Fibroblast of upper back skin (primary cell): ENCODE data around the gene IZUMO4.
"Not testable (repeated sequence)": the region's sequence is repeated elsewhere in the genome, so short reads cannot be mapped to it uniquely, and the experiment has no call there.

Source experiments
- DNase-seq: peaks from one replicate; pipeline ENCODE4 v3.0.0-alpha.2; 2013

The IZUMO4 gene

DNA sequence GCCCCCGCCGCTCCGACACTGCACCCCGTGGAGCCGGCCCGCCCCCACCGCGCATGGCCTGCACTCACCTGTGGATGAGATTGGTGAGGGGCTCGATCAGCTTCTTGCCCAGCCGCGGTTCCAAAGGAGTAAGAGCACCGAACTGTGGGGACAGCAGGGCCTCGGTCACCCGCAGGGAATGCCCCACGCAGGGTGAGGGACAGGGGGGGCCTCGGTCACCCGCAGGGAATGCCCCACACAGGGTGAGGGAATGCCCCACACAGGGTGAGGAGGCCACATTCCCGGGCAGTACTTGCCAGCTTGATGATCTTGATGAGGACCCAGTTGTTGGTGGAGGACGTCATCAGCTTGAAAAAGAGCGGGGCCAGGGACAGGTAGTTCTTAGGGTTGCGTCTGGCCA, 32.3 kb downstream of the IZUMO4 start:
- no peak for DNase-seq

DNA sequence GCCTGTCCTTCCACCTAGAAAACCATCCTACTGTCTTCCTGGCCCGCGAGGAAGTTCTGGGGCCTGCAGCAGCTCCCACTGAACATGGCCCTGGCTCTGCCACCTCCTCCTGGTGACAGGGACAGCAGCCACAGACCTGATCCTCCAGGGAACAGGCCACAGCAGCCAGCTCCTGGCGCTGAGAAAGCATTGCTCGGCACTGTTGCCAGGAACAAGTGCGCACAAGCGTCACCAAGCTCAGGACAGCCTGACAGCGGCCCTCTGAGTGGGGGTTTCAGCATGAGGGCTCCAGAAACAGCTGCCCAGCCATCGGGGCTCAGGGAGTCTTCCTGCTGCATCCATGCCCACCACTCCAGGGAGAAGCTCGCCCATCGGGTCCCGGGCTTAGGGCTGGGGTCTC, 32.8 kb downstream of the IZUMO4 start:
- no peak for DNase-seq

DNA sequence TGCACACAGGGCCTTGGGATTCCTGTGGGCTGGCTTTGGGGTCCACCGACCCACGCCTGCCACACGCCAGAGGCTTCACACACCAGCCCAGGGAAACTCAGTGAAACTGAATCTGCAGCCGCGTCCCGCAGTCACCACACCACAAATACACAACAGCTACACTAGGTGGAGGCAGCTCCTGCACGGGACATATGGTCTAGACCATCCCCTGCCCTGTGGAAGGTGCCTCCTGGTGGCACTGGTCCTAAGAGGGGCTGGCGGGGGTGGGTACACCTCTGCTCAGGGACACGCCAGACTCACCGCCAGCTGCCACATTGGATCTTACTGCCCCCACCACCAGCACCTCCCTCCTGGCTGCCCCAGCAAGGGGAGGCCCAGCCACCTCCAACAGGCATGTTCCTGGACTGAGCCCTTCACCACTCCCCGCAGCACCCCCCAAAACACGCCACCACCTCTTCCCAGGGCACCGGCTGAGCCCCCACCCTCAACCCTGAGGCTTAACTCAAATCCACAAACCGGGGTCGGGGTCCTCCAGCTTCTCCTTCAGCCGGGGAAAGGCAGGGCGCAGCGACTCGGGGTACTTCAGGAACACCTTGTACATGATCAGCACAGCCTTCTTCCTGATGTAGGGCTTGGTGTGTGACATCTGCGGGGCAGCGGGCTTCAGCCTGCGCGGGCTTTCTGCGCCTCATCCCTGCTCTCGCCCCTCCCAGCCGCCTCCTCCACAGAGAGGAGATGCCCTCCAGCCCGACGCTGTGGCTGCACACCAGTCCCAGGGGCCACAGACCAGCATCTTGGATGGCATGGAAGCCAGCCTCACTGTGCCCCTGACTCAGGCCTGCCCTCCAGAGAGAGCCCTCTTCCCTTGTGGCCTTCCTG, 33.4 kb downstream of the IZUMO4 start:
- DNase-seq: no peak

DNA sequence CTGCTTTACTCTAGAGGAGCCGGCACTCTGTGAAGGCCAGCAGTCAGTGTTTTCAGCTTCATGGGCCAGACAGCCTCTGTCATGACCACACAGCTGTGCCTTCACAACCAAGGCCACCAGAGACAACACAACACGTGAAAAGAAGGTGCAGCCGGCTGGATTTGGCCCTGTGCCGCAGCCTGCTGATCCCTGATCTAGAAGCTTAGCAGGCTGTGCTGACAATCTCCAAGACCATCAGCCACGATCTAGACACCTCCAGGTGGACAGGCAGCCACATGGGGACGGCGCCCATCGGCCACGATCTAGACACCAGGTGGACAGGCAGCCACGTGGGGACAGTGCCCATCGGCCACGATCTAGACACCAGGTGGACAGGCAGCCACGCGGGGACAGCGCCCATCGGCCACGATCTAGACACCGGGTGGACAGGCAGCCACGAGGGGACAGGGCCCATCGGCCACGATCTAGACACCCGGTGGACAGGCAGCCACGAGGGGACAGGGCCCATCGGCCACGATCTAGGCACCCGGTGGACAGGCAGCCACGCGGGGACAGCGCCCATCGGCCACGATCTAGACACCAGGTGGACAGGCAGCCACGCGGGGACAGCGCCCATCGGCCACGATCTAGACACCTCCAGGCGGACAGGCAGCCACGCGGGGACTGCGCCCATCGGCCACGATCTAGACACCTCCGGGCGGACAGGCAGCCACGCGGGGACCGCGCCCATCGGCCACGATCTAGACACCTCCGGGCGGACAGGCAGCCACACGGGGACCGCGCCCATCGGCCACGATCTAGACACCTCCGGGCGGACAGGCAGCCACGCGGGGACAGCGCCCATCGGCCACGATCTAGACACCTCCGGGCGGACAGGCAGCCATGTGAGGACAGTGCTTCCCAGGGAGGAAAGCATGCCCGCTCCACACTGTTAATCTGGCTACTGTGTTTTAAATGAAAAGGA, 34.6 kb downstream of the IZUMO4 start:
- not testable (repeated sequence) for DNase-seq

DNA sequence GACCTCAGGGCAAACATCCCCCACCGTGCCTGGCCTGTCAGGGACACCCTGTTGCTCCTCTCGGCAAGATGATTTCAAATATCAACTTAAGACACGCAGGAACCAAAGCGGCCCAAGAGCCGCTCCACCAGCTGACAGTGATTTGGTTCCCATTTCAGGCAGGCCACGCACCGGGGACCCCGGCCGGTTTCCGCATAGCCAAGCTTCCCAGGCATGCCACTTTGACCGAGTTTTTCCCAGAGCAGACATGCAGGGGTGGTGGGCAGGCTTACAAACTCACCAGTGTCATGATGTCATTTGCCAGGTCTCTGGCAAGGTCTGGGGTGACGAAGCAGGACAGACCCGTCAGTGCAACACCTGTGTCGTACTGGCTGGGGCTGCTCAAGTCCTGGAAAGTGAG, 35.5 kb downstream of the IZUMO4 start:
- no peak for DNase-seq

DNA sequence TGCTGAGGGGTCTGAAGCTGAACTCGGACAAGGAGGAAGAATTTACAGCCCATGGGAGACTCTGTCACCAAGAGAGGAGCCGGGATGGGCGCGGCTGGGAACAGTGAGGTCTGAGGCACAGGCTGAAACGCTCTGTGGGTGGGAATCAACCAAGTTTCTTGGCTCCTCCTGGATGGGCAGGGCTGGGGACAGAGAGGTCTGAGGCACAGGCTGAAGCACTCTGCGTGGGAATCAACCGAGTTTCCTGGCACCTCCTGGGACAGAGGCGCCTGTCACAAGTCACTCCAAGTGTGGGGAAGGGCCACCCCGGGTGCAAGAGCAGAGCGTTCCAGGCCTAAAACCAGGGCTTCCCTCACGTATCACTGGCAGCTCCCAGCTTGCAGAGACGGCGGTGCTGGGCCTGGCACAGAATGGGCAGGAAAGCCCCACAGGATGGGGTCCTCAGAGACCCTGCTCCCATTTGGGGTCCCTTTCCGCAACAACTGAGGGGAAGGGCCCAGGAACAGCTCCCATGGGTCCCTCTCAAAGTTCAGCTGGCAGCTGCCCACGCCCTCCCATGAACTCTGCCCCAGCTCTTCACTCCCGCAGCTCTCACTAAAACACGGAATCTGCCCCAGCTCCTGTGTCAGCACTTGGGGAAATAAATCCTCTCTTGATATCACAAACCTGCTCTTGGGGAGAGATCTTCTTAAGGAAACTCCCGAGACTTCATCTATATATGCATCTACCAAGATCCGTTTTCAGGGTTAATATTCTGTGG, 36.2 kb downstream of the IZUMO4 start:
- DNase-seq: no peak

DNA sequence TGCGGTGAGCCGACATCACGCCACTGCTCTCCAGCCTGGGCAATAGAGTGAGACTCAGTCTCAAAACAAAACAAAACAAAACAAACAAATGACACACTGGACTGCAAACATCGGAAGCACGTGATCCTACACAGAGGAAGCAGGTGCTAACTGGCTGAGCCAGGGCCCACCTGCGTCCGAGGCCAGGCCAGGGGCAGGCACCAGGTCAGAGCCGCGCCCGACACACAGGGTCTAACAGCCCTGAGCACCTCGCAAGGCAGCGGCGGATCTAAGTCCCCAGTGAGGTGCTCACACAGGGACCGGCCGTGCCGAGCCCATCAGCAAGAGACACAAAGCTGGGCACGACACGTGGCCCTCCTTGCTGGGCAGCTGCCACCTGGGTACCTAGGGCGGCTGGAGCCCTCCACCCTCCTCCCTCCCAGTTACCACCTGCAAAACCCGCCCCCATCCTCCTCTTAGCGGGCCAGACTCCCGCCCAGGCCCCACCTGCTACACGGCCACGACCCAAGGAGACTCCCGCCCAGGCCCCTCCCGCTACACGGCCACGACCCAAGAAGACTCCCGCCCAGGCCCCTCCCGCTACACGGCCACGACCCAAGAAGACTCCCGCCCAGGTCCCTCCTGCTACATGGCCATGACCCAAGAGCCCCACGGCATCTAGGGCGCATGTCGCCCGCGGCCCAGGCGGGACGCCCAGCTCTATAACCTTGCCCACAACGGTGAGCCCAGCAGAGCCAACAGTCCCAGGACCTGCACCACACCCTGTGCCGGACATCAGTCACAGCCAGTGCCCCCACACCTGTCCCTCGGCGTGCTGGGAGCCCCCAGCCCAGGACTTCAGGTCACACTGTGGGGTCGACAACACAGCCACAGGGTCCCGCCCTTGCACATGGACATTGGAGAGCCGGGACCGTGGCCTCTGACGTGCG, 39.0 kb downstream of the IZUMO4 start:
- DNase-seq: no peak

DNA sequence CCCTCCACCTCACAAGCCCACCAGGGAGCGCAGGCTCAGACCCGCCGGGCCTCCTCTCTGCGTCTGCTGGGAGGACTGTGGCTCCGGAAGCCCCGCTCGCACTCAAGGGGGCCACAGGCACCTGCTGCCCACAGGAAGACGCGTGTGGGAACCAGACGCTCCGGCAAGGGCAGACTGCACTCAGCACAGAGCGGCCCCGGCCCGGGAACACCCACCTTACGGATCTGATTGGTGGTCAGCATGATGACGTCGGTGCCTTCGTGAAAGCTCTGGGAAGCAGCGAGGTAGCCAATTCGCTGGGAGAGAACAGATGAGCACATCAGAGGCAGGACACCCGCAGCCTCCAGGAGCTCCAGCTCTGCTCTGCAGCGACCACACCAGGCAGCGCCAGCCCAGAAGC, 40.1 kb downstream of the IZUMO4 start:
- DNase-seq: no peak

DNA sequence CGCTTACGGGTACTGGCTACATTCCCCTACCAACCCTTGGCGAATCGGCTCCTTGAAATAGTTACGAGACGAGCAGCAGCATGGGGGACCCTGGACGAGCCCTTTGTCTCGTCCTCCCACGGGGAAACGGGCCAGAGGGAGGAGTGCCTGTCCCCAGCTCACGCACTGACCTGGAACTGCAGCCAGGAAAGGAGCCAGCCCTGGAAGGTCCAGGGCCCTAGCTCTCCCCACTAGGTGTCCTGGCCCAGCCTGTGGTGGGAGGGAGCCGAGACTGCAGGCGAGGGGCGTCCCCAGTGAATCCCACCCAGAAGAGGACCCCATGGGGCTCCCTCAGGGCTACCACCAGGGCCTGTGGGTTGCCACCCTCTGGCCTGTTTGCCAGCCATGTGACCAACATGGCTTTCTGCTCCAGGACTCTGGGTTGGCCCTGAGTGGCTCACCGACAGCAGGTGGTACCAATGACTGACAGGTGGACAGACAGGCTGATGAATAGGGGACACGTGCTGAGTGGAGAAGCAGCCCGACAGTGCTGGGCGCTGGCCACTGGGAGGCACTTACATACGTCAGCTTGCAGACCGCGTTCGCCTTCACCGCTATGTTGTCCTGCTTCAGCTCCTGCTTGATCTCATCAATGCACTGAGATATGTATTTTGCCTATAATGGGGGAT, 41.5 kb downstream of the IZUMO4 start:
- DNase-seq: no peak

DNA sequence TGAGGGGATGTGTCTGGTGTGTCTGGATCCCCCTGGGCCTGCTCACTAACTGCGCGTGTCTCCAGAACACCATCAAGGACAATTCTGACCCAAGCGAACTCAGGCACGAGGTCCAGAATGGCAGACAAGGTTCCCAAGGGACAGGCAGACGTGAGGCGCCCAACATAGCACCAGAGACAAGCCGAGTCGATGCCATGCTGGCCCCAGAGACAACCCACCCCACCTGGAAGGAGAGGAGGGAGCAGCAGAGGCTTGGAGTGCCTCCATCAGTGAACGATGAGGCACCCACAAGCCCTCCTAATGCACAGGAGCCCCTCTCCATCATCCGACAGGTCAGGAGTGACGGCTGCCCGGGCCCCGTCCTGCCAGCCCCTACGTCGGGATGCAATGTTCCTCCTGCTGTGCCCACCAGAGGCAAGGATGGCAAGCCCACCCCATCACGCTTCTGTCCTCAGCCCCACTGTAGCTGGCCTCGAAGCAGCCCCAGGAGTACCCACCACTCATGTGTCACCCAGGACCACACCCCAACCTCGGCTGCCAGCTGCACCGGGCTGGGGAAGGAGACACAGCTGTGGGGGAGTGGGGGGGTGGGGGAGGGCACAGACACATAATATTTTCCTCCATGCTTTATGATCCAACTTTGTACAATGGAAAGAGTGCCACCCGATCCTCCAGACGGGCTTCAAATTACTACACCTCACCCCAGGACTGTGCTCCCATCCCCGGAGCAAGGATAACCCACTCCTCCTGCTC, 42.8 kb downstream of the IZUMO4 start:
- DNase-seq: no peak

DNA sequence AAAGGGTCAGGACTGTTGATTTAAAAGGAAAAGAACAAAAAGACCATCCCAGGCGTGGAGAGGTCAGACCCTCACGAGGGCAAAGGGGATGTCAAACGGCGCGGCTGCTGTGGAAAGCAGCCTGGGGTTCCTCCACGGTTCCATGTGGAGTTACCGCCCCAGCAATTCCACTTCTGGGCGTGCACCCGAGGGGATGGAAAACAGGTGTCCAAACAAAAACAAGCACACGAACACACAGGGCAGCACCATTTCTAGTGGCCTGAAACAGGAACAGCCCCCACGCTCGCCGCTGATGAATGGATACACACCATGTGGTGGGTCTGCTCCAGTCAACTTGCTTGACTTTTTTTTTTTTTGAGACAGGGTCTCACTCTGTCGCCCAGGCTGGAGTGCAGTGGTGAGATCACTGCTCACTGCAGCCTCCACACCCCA, 43.4 kb downstream of the IZUMO4 start:
- no peak for DNase-seq

DNA sequence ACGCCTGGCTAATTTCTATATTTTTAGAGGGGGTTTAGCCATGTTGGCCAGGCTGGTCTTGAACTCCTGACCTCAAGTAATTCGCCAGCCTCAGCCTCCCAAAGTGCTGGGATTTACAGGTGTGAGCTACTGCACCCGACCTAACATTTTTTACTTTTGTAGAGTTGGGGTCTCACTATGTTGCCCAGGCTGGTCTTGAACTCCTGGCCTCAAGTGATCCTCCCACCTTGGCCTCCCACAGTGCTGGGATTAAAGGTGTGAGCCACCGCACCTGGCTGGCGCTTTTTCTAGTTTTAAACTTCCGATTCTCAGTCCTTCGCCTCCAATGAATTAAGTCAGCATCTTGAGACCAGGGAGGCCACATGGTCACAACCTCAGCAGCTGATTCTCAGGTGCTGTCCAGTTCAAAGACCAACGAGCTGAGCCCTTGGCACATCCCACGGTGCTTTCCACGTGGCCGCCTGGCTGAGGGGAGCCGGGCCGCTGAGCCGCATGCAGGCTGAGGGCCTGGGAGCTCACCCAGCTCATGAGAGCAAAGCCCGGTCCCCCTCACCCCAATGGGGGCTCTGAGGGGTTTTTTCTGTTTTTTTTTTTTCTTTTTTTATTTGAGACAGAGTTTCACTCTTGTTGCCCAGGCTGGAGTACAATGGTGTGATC, 45.6 kb downstream of the IZUMO4 start:
- DNase-seq: no peak

DNA sequence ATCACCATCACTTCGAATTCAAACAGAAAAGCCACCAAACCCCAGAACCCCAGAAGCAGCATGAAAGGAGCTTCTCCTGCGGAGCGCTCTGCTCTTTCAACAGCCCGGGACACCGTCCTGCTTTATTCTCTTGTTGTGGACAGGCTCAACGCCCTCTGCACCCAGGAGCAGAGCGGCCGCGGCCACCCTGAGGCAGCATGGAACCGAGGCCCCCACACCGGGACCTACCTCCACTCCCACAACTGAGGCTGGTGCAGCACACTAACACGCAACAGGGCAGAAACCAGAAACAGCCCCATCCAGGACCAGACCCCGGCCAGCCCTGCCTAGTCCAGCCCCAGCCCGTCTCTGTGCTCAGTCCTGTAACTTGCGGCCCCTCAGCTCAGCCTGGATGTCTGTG, 47.5 kb downstream of the IZUMO4 start:
- DNase-seq: no peak

DNA sequence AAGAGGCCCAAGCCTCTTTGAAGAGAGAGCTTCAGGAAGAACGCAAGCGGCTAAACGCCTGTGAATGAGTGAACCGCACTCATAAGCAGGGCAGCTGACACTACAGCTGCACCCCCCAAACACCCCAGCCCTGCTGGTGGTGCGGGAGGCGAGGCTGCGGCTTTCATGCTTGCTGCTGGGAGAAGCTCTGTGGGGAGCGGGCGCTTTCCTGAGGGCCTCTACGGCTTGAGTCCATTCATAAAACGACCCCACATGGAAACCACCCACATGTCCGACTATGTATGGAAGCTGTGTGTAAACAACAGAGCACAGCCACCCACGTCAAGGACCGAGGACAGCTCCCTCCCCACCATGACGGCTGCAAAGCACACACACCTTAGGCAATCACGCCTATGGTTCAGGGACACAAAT, 49.1 kb downstream of the IZUMO4 start:
- no peak for DNase-seq

DNA sequence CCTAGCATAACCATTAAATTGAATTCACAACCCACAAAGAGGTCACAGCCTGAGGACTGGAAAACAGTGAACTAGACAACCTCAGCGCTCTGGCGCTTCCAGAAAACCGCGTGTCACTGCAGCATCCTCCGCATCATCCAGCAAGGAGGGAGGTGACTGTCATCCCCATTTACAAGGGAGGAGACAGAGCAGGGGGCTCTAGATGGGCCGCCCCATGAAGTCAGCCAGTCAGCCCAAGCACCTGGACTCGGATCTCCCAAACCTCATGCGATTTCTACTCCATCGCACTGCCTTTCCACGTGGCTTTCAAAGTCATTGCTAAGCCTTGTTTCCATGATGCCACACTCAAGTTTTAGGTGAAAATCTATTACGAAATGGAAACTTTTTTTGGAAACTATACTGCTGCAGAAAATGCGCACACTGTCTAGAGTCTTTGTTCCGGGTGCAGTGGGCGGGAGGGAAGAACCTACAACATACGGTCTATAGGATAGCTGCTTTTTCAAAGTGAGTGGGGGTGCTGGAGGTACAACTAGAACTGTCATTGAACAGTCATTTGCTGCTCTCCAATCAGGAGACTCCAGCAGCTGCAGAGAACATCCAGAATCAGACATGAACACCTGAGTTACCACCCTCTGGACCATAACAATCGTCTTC, 51.9 kb downstream of the IZUMO4 start:
- no peak for DNase-seq
